ENCODE data around the gene FRY.

FRY gene

GRCh38 chr13:32016119-32016518 is 15.5 kb upstream of the FRY start:
- in situ Hi-C loops (cut with HindIII; ENCODE audit: low sequenced_read_pairs), result no loop called here
- H3K4me3 ChIP-seq (ENCODE audit: low read depth, low read length), result no peak overlapping the region
- TF ChIP-seq CTCF (IDR thresholded peaks at IDR 0.05; ENCODE audit: low read depth, low read length, missing control alignments), result no peak
- DNase-seq (ENCODE audit: low read depth), result no peak

DNA sequence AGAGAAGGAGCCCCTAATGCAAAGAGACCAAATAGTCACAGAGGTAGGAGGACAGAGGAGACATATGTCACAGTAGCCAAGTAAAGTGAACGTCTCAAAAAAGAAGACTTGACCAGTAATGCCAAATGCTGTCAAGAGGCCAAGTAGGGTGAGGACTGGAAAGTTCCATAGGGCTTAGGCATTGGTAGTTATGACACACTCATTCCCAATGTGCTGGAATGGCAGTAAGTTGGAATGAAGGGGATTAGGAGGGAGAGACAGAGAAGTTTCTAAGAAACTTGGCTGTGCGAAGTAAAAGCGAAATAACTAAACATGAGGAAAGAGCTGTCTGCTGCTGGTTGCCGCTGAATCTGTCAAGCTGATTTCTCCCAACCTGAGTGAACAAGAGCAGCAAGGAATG is 14.9 kb upstream of the FRY start:
- no peak for DNase-seq (ENCODE audit: low read depth)
- TF ChIP-seq CTCF (IDR thresholded peaks at IDR 0.05; ENCODE audit: low read depth, low read length, missing control alignments), result no peak
- no peak overlapping the region for H3K4me3 ChIP-seq (ENCODE audit: low read depth, low read length)
- in situ Hi-C loops (cut with HindIII; ENCODE audit: low sequenced_read_pairs), result no loop called here

GRCh38 chr13:32017474-32017873 is 14.1 kb upstream of the FRY start:
- in situ Hi-C loops (cut with HindIII; ENCODE audit: low sequenced_read_pairs), result no loop called here
- no peak for DNase-seq (ENCODE audit: low read depth)
- TF ChIP-seq CTCF (IDR thresholded peaks at IDR 0.05; ENCODE audit: low read depth, low read length, missing control alignments), result no peak
- no peak overlapping the region for H3K4me3 ChIP-seq (ENCODE audit: low read depth, low read length)

- DNase-seq (ENCODE audit: low read depth), result peak; percentile 73
- in situ Hi-C loops (cut with HindIII; ENCODE audit: low sequenced_read_pairs), result no loop called here
- no peak overlapping the region for H3K4me3 ChIP-seq (ENCODE audit: low read depth, low read length)
- TF ChIP-seq CTCF (IDR thresholded peaks at IDR 0.05; ENCODE audit: low read depth, low read length, missing control alignments), result peak; percentile 94
Observed at GRCh38 chr13:32019612-32020233, 11.9 kb upstream of the FRY start.

GRCh38 chr13:32021785-32022184 is 9.8 kb upstream of the FRY start:
- TF ChIP-seq CTCF (IDR thresholded peaks at IDR 0.05; ENCODE audit: low read depth, low read length, missing control alignments), result no peak
- no peak for DNase-seq (ENCODE audit: low read depth)
- no peak overlapping the region for H3K4me3 ChIP-seq (ENCODE audit: low read depth, low read length)
- in situ Hi-C loops (cut with HindIII; ENCODE audit: low sequenced_read_pairs), result no loop called here

- no peak overlapping the region for H3K4me3 ChIP-seq (ENCODE audit: low read depth, low read length)
- in situ Hi-C loops (cut with HindIII; ENCODE audit: low sequenced_read_pairs), result no loop called here
- no peak for DNase-seq (ENCODE audit: low read depth)
- TF ChIP-seq CTCF (IDR thresholded peaks at IDR 0.05; ENCODE audit: low read depth, low read length, missing control alignments), result no peak
Observed at GRCh38 chr13:32022311-32022710, 9.3 kb upstream of the FRY start.

All from astrocyte of the cerebellum (primary cell).